Fibroblast of lung (primary cell): ENCODE measurements around the gene SLC6A1. TPM values are rescaled to one million over a fixed set of nuclear protein-coding genes. Genes with fewer than 3 reads are reported as not detected.

Experiments
- DNase-seq, 2 donors: peaks; one replicate each; pipeline versions ENCODE4 v3.0.0 to v3.0.0-alpha.2; 2010; ENCODE audit warnings: low read depth in 2 of 2
- H2AFZ ChIP-seq: 2 replicates; pipeline ENCODE4 v1.5.1; 2012; ENCODE audit warnings: low read length, control low read depth, inconsistent platforms
- H3K27ac ChIP-seq: 2 replicates; pipeline ENCODE4 v1.5.1; 2011; ENCODE audit warnings: low read length, control low read depth; ENCODE audit not compliant: insufficient read depth
- H3K27me3 ChIP-seq: 2 replicates; pipeline ENCODE4 v1.5.1; 2011; ENCODE audit warnings: mild to moderate bottlenecking, low read length; ENCODE audit not compliant: control insufficient read depth, insufficient read depth
- H3K36me3 ChIP-seq: 2 replicates; pipeline ENCODE4 v1.5.1; 2011; ENCODE audit warnings: low read length; ENCODE audit not compliant: control insufficient read depth, insufficient read depth
- H3K4me1 ChIP-seq: 2 replicates; pipeline ENCODE4 v1.5.1; 2011; ENCODE audit warnings: low read length; ENCODE audit not compliant: control insufficient read depth, insufficient read depth; ENCODE audit errors: extremely low read depth
- H3K4me2 ChIP-seq: 2 replicates; pipeline ENCODE4 v1.5.1; 2011; ENCODE audit warnings: low read length, control low read depth; ENCODE audit not compliant: insufficient read depth; ENCODE audit errors: extremely low read depth
- H3K4me3 ChIP-seq, 4 experiments: fragments of 200-600 bp in 1 of 4; sonication (generic) in 1 of 4; replicated peaks in 1 of 4; 2 replicates each; pipeline ENCODE4 v1.5.1; 2011 to 2016; ENCODE audit warnings: low read length in 4 of 4, low read depth in 3 of 4, mild to moderate bottlenecking in 3 of 4, control low read depth in 2 of 4, inconsistent platforms in 1 of 4, mixed read lengths in 1 of 4; ENCODE audit not compliant: insufficient read depth in 1 of 4; ENCODE audit errors: control extremely low read depth in 1 of 4
- H3K79me2 ChIP-seq: 2 replicates; pipeline ENCODE4 v1.5.1; 2012; ENCODE audit warnings: mild to moderate bottlenecking, low read length, inconsistent platforms; ENCODE audit not compliant: control insufficient read depth, insufficient read depth
- H3K9ac ChIP-seq: 2 replicates; pipeline ENCODE4 v1.5.1; 2011; ENCODE audit warnings: mild to moderate bottlenecking, low read length, control low read depth; ENCODE audit not compliant: insufficient read depth
- H3K9me3 ChIP-seq: 2 replicates; pipeline ENCODE4 v1.5.1; 2012; ENCODE audit warnings: low read depth, low read length; ENCODE audit not compliant: control insufficient read depth, insufficient read depth
- H4K20me1 ChIP-seq: 2 replicates; pipeline ENCODE4 v1.5.1; 2011; ENCODE audit warnings: low read length; ENCODE audit not compliant: control insufficient read depth, insufficient read depth; ENCODE audit errors: extremely low read depth
- EZH2 ChIP-seq: IDR thresholded peaks from 2 replicates; pipeline ENCODE4 v1.5.1; 2012; ENCODE audit warnings: low read length, control low read depth, mild to moderate bottlenecking; ENCODE audit errors: missing control alignments
- polyA plus RNA-seq, 2 donors: library from polyadenylated mRNA; depleted of rRNA in 1 of 2; stranded (reverse) in 1 of 2; unstranded in 1 of 2; fragments of >200 nt; gene quantifications; 2 replicates each; pipeline ENCODE4 v1.2.1, GENCODE V29; 2011 to 2012; ENCODE audit warnings: missing spikeins in 1 of 2
- total RNA-seq: library from RNA; depleted of rRNA; stranded (reverse); fragments of >200 nt; gene quantifications from 2 replicates; pipeline ENCODE4 v1.2.1, GENCODE V29; 2014
- TF ChIP-seq, protein P1 (sequence below), 2 donors: IDR thresholded peaks in 1 of 2; conservative IDR thresholded peaks in 1 of 2; 1 replicate in 1 of 2; 2 replicates in 1 of 2; pipeline ENCODE4 v1.5.1; 2011 to 2012; ENCODE audit warnings: low read length in 2 of 2, control low read depth in 1 of 2, inconsistent platforms in 1 of 2, low read depth in 1 of 2, mild to moderate bottlenecking in 1 of 2

SLC6A1 gene
- total and polyA plus RNA-seq, 2 donors (not counting 1 experiment from before 2014, with no cell fraction given), result not detected

- Histone ChIP-seq H3K36me3 (no peaks in the 10 kb centered on the region), H3K9ac (no peak overlapping the region), H3K4me3 (no peak overlapping the region), H2AFZ (no peak overlapping the region), H4K20me1 (no peaks in the 10 kb centered on the region), H3K4me2 (no peak overlapping the region), H3K27me3 (no peaks in the 10 kb centered on the region), H3K79me2 (no peaks in the 10 kb centered on the region), H3K9me3 (no peaks in the 10 kb centered on the region), H3K4me1 (no peaks in the 10 kb centered on the region), H3K27ac (no peak overlapping the region)
- TF ChIP-seq EZH2, result no peak
- TF ChIP-seq, protein P1, sequence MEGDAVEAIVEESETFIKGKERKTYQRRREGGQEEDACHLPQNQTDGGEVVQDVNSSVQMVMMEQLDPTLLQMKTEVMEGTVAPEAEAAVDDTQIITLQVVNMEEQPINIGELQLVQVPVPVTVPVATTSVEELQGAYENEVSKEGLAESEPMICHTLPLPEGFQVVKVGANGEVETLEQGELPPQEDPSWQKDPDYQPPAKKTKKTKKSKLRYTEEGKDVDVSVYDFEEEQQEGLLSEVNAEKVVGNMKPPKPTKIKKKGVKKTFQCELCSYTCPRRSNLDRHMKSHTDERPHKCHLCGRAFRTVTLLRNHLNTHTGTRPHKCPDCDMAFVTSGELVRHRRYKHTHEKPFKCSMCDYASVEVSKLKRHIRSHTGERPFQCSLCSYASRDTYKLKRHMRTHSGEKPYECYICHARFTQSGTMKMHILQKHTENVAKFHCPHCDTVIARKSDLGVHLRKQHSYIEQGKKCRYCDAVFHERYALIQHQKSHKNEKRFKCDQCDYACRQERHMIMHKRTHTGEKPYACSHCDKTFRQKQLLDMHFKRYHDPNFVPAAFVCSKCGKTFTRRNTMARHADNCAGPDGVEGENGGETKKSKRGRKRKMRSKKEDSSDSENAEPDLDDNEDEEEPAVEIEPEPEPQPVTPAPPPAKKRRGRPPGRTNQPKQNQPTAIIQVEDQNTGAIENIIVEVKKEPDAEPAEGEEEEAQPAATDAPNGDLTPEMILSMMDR (conservative IDR thresholded peaks at IDR 0.05 in 1 of 2, IDR thresholded peaks at IDR 0.05 in 1 of 2; ENCODE audit: low read depth in 1 of 2, low read length in 2 of 2), result no peak
- DNase-seq, result no peak
Measured at GRCh38 chr3:11010426-11011165, 18.0 kb downstream of the SLC6A1 start.

GRCh38 chr3:11014253-11014652 is 21.7 kb downstream of the SLC6A1 start:
- Histone ChIP-seq H3K79me2 (no peaks in the 10 kb centered on the region), H4K20me1 (no peaks in the 10 kb centered on the region), H3K9me3 (no peaks in the 10 kb centered on the region), H3K27ac (no peak overlapping the region), H2AFZ (no peak overlapping the region), H3K9ac (no peak overlapping the region), H3K27me3 (no peaks in the 10 kb centered on the region), H3K36me3 (no peaks in the 10 kb centered on the region), H3K4me2 (no peak overlapping the region), H3K4me1 (no peaks in the 10 kb centered on the region), H3K4me3 (no peak overlapping the region)
- TF ChIP-seq, protein P1 (conservative IDR thresholded peaks at IDR 0.05 in 1 of 2, IDR thresholded peaks at IDR 0.05 in 1 of 2; ENCODE audit: low read depth in 1 of 2, low read length in 2 of 2), result no peak
- TF ChIP-seq EZH2, result no peak
- no peak for DNase-seq

DNA sequence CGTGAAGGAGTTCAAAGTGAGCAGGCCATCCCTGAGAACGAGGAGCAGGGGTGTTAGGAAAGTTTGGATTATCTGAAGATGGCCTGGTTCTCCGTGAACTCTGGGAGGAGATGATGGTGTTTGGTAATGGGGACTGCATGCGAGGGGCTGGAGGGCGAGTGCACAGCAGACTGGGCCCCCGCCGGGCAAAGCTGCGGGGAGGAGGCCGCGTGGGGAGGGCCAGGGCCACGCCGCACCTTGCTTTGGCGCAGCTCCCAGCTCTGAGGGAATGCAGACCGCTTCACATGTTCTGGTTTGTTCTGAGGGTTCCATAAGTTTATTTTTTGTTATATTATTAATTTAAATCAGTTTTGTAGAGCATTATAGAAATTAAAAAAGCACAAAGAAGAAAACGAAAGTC is 22.2 kb downstream of the SLC6A1 start:
- H3K4me3 ChIP-seq, result no peak overlapping the region
- no peak overlapping the region for H3K27ac ChIP-seq
- no peak for DNase-seq
- no peaks in the 10 kb centered on the region for H3K36me3 ChIP-seq
- no peak overlapping the region for H2AFZ ChIP-seq
- no peaks in the 10 kb centered on the region for H3K4me1 ChIP-seq
- H4K20me1 ChIP-seq, result no peaks in the 10 kb centered on the region
- no peaks in the 10 kb centered on the region for H3K79me2 ChIP-seq
- no peak overlapping the region for H3K4me2 ChIP-seq
- H3K9ac ChIP-seq, result no peak overlapping the region
- no peaks in the 10 kb centered on the region for H3K27me3 ChIP-seq
- TF ChIP-seq, protein P1 (conservative IDR thresholded peaks at IDR 0.05 in 1 of 2, IDR thresholded peaks at IDR 0.05 in 1 of 2; ENCODE audit: low read depth in 1 of 2, low read length in 2 of 2), result no peak
- TF ChIP-seq EZH2, result no peak
- H3K9me3 ChIP-seq, result no peaks in the 10 kb centered on the region
